CD4-positive, CD25-positive, alpha-beta regulatory T cell (primary cell): ENCODE results near the gene CTTNBP2NL. TPM values are rescaled to one million over a fixed set of nuclear protein-coding genes. Genes with fewer than 3 reads are reported as not detected.
"Not testable (repeated sequence)": the region's sequence is repeated elsewhere in the genome, so short reads cannot be mapped to it uniquely, and the experiment has no call there.

Experiments used
- ATAC-seq, 2 donors: fragments of 150-1000 bp; cut with Tn5 transposase; one replicate each; pipeline ENCODE4 v1.10.0; 2021; ENCODE audit warnings: low read depth in 2 of 2, moderate number of reproducible peaks in 2 of 2, moderate library complexity in 1 of 2
- DNase-seq, 3 donors: peaks; one replicate each; pipeline versions ENCODE4 v3.0.0 to v3.0.0-alpha.2; 2012 to 2022; ENCODE audit warnings: mixed read lengths in 1 of 3
- H3K27ac ChIP-seq: one replicate; pipeline ENCODE4 v1.7.0; 2013; ENCODE audit warnings: mild to moderate bottlenecking, low read length; ENCODE audit not compliant: insufficient read depth, poor library complexity, severe bottlenecking
- H3K27me3 ChIP-seq: one replicate; pipeline ENCODE4 v1.7.0; 2013; ENCODE audit warnings: low read length; ENCODE audit not compliant: control insufficient read depth, insufficient read depth
- H3K36me3 ChIP-seq: one replicate; pipeline ENCODE4 v1.7.0; 2013; ENCODE audit warnings: mild to moderate bottlenecking, low read length, moderate library complexity; ENCODE audit not compliant: control insufficient read depth, insufficient read depth
- H3K4me1 ChIP-seq: 2 replicates; pipeline ENCODE4 v1.7.0; 2013; ENCODE audit warnings: mild to moderate bottlenecking, low read length; ENCODE audit not compliant: insufficient read depth, control insufficient read depth, poor library complexity, severe bottlenecking
- H3K4me3 ChIP-seq: one replicate; pipeline ENCODE4 v1.7.0; 2013; ENCODE audit warnings: low read depth, mild to moderate bottlenecking, low read length, moderate library complexity
- H3K9me3 ChIP-seq, 2 experiments: 1 replicate in 1 of 2; 2 replicates in 1 of 2; pipeline ENCODE4 v1.7.0; 2013; ENCODE audit warnings: low read length in 2 of 2, mild to moderate bottlenecking in 1 of 2, moderate library complexity in 1 of 2; ENCODE audit not compliant: control insufficient read depth in 2 of 2
- H3K27ac Mint-ChIP-seq, 3 donors: one replicate each; pipeline ENCODE4 v1.8.0; 2020 to 2022; ENCODE audit warnings: mild to moderate bottlenecking in 3 of 3, mixed read lengths in 3 of 3, moderate library complexity in 2 of 3
- H3K27me3 Mint-ChIP-seq: one replicate; pipeline ENCODE4 v1.8.0; 2022; ENCODE audit warnings: mild to moderate bottlenecking, mixed read lengths
- H3K36me3 Mint-ChIP-seq: one replicate; pipeline ENCODE4 v1.8.0; 2020; ENCODE audit warnings: mixed read lengths
- H3K4me1 Mint-ChIP-seq, 4 donors: one replicate each; pipeline ENCODE4 v1.8.0; 2020 to 2022; ENCODE audit warnings: mixed read lengths in 4 of 4, mild to moderate bottlenecking in 1 of 4
- H3K4me3 Mint-ChIP-seq, 4 donors: one replicate each; pipeline ENCODE4 v1.8.0; 2020 to 2022; ENCODE audit warnings: mild to moderate bottlenecking in 4 of 4, mixed read lengths in 4 of 4, moderate library complexity in 3 of 4
- H3K9me3 Mint-ChIP-seq, 7 donors: one replicate each; pipeline ENCODE4 v1.8.0; 2020 to 2022; ENCODE audit warnings: mixed read lengths in 7 of 7, mild to moderate bottlenecking in 3 of 7, moderate library complexity in 2 of 7
- polyA plus RNA-seq, 4 donors: library from polyadenylated mRNA; unstranded; fragments of 300-500 nt; fragmentation: Illumina TruSeq; gene quantifications; one replicate each; pipeline ENCODE4 v1.2.3, GENCODE V29; 2021
- total RNA-seq: library from RNA; stranded (reverse); gene quantifications from one replicate; pipeline ENCODE4 v1.2.3, GENCODE V29; 2022

CTTNBP2NL gene
- total and polyA plus RNA-seq, 5 donors from 2014 or later, result 0.72 to 7.4 (median 1.1) TPM

GRCh38 chr1:112435448-112435847 lies 39.4 kb downstream of the CTTNBP2NL start:
- H3K4me1 Mint-ChIP-seq, result peaks cover 0 to 4% (median 0%) of the 10 kb centered on the region in 4 donors
- Histone ChIP-seq H3K27ac (no peak overlapping the region), H3K9me3 (no peaks in the 10 kb centered on the region), H3K27me3 (no peaks in the 10 kb centered on the region), H3K4me1 (no peaks in the 10 kb centered on the region), H3K36me3 (no peaks in the 10 kb centered on the region), H3K4me3 (no peak overlapping the region)
- DNase-seq, result no peak
- no peak for ATAC-seq
- H3K27me3 Mint-ChIP-seq, result no peaks in the 10 kb centered on the region
- H3K36me3 Mint-ChIP-seq, result no peaks in the 10 kb centered on the region
- no peak overlapping the region for H3K4me3 Mint-ChIP-seq
- H3K9me3 Mint-ChIP-seq, result no peaks in the 10 kb centered on the region
- no peak overlapping the region for H3K27ac Mint-ChIP-seq

- Histone ChIP-seq H3K36me3 (no peaks in the 10 kb centered on the region), H3K4me3 (no peak overlapping the region), H3K27me3 (no peaks in the 10 kb centered on the region), H3K4me1 (no peaks in the 10 kb centered on the region), H3K27ac (no peak overlapping the region), H3K9me3 (no peaks in the 10 kb centered on the region)
- Mint-ChIP-seq H3K27ac (no peak overlapping the region), H3K36me3 (no peaks in the 10 kb centered on the region), H3K9me3 (no peaks in the 10 kb centered on the region), H3K4me1 (no peaks in the 10 kb centered on the region), H3K27me3 (no peaks in the 10 kb centered on the region), H3K4me3 (no peak overlapping the region)
- no peak for DNase-seq
- ATAC-seq, result no peak
These were observed 40.6 kb downstream of the CTTNBP2NL start for GRCh38 chr1:112436384-112437156.

GRCh38 chr1:112438156-112438555 lies 42.1 kb downstream of the CTTNBP2NL start:
- not testable (repeated sequence) for H3K4me1 ChIP-seq, DNase-seq, H3K4me3 ChIP-seq, H3K36me3 Mint-ChIP-seq, H3K4me3 Mint-ChIP-seq, H3K36me3 ChIP-seq, ATAC-seq, H3K4me1 Mint-ChIP-seq, H3K27ac Mint-ChIP-seq, H3K27me3 Mint-ChIP-seq, H3K9me3 ChIP-seq, H3K9me3 Mint-ChIP-seq, H3K27me3 ChIP-seq, H3K27ac ChIP-seq

- no peak overlapping the region for H3K27ac ChIP-seq
- no peak for DNase-seq
- H3K36me3 ChIP-seq, result no peaks in the 10 kb centered on the region
- no peaks in the 10 kb centered on the region for H3K36me3 Mint-ChIP-seq
- H3K9me3 Mint-ChIP-seq, result no peaks in the 10 kb centered on the region
- H3K4me1 Mint-ChIP-seq, result no peaks in the 10 kb centered on the region
- H3K4me3 Mint-ChIP-seq, result no peak overlapping the region
- H3K27me3 Mint-ChIP-seq, result no peaks in the 10 kb centered on the region
- no peaks in the 10 kb centered on the region for H3K4me1 ChIP-seq
- no peaks in the 10 kb centered on the region for H3K27me3 ChIP-seq
- no peak overlapping the region for H3K27ac Mint-ChIP-seq
- no peak for ATAC-seq
- no peaks in the 10 kb centered on the region for H3K9me3 ChIP-seq
- H3K4me3 ChIP-seq, result no peak overlapping the region
These were observed 43.6 kb downstream of the CTTNBP2NL start for GRCh38 chr1:112439592-112439991.

GRCh38 chr1:112440574-112440973 lies 44.6 kb downstream of the CTTNBP2NL start:
- no peaks in the 10 kb centered on the region for H3K27me3 Mint-ChIP-seq
- Histone ChIP-seq H3K36me3 (no peaks in the 10 kb centered on the region), H3K4me1 (no peaks in the 10 kb centered on the region), H3K27me3 (no peaks in the 10 kb centered on the region), H3K9me3 (no peaks in the 10 kb centered on the region), H3K4me3 (no peak overlapping the region), H3K27ac (no peak overlapping the region)
- DNase-seq (no peak), ATAC-seq (no peak)
- no peak overlapping the region for H3K27ac Mint-ChIP-seq
- no peaks in the 10 kb centered on the region for H3K36me3 Mint-ChIP-seq
- H3K4me1 Mint-ChIP-seq, result no peaks in the 10 kb centered on the region
- no peaks in the 10 kb centered on the region for H3K9me3 Mint-ChIP-seq
- H3K4me3 Mint-ChIP-seq, result no peak overlapping the region

GRCh38 chr1:112444269-112444668 lies 48.3 kb downstream of the CTTNBP2NL start:
- no peaks in the 10 kb centered on the region for H3K9me3 ChIP-seq
- H3K4me3 ChIP-seq, result no peak overlapping the region
- no peaks in the 10 kb centered on the region for H3K27me3 Mint-ChIP-seq
- no peak overlapping the region for H3K27ac Mint-ChIP-seq
- no peak for DNase-seq
- no peaks in the 10 kb centered on the region for H3K4me1 ChIP-seq
- no peaks in the 10 kb centered on the region for H3K36me3 Mint-ChIP-seq
- no peak overlapping the region for H3K4me3 Mint-ChIP-seq
- H3K9me3 Mint-ChIP-seq, result no peaks in the 10 kb centered on the region
- no peaks in the 10 kb centered on the region for H3K27me3 ChIP-seq
- no peaks in the 10 kb centered on the region for H3K36me3 ChIP-seq
- no peaks in the 10 kb centered on the region for H3K4me1 Mint-ChIP-seq
- ATAC-seq, result no peak
- no peak overlapping the region for H3K27ac ChIP-seq

- Mint-ChIP-seq H3K27me3 (no peaks in the 10 kb centered on the region), H3K36me3 (no peaks in the 10 kb centered on the region), H3K27ac (no peak overlapping the region), H3K4me1 (no peaks in the 10 kb centered on the region), H3K4me3 (no peak overlapping the region), H3K9me3 (no peaks in the 10 kb centered on the region)
- Histone ChIP-seq H3K36me3 (no peaks in the 10 kb centered on the region), H3K4me3 (no peak overlapping the region), H3K4me1 (no peaks in the 10 kb centered on the region), H3K27me3 (no peaks in the 10 kb centered on the region), H3K9me3 (no peaks in the 10 kb centered on the region), H3K27ac (no peak overlapping the region)
- no peak for ATAC-seq
- no peak for DNase-seq
These were observed 49.6 kb downstream of the CTTNBP2NL start for GRCh38 chr1:112445596-112445995.

- no peaks in the 10 kb centered on the region for H3K36me3 Mint-ChIP-seq
- ATAC-seq (no peak), DNase-seq (no peak)
- no peak overlapping the region for H3K4me3 Mint-ChIP-seq
- no peaks in the 10 kb centered on the region for H3K9me3 Mint-ChIP-seq
- no peaks in the 10 kb centered on the region for H3K4me1 ChIP-seq
- H3K27me3 ChIP-seq, result no peaks in the 10 kb centered on the region
- H3K27ac ChIP-seq, result no peak overlapping the region
- no peaks in the 10 kb centered on the region for H3K27me3 Mint-ChIP-seq
- H3K36me3 ChIP-seq, result no peaks in the 10 kb centered on the region
- H3K4me3 ChIP-seq, result no peak overlapping the region
- no peaks in the 10 kb centered on the region for H3K4me1 Mint-ChIP-seq
- no peak overlapping the region for H3K27ac Mint-ChIP-seq
- H3K9me3 ChIP-seq, result no peaks in the 10 kb centered on the region
These were observed 50.4 kb downstream of the CTTNBP2NL start for GRCh38 chr1:112446411-112446810.
